OCI-LY3 (cell line): ENCODE measurements around the gene URM1.

Source experiments
- H2AFZ ChIP-seq: fragments of 200-600, 300-600 bp; shearing (Covaris generic); 2 replicates; pipeline ENCODE4 v1.6.0; 2014; ENCODE audit warnings: antibody characterized with exemption, low read depth, low read length
- H3K27ac ChIP-seq: fragments of 200-600, 300-600 bp; sonication (generic); 2 replicates; pipeline ENCODE4 v1.5.1; 2014; ENCODE audit warnings: mild to moderate bottlenecking, low read length, moderate library complexity, mixed read lengths
- H3K27me3 ChIP-seq: fragments of 200-600, 300-600 bp; sonication (generic); 2 replicates; pipeline ENCODE4 v1.6.1; 2014; ENCODE audit warnings: low read depth, low read length, mixed read lengths
- H3K36me3 ChIP-seq: fragments of 200-600, 300-600 bp; sonication (generic); replicated peaks from 2 replicates; pipeline ENCODE3; 2014; ENCODE audit warnings: low read depth, low read length, mixed read lengths
- H3K4me1 ChIP-seq: fragments of 300-600, 200-600 bp; sonication (generic); 2 replicates; pipeline ENCODE4 v1.6.1; 2014; ENCODE audit warnings: low read length, mixed read lengths
- H3K4me2 ChIP-seq: fragments of 200-600, 300-600 bp; sonication (generic); 2 replicates; pipeline ENCODE4 v1.6.1; 2014; ENCODE audit warnings: low read length, mixed read lengths
- H3K4me3 ChIP-seq: fragments of 300-600, 200-600 bp; sonication (generic); 2 replicates; pipeline ENCODE4 v1.5.1; 2014; ENCODE audit warnings: antibody characterized with exemption, mild to moderate bottlenecking, low read length, moderate library complexity
- H3K79me2 ChIP-seq: fragments of 300-600, 200-600 bp; shearing (Covaris generic); 2 replicates; pipeline ENCODE4 v1.6.1; 2014; ENCODE audit warnings: mild to moderate bottlenecking, low read length, mixed read lengths
- H3K9ac ChIP-seq: fragments of 300-600, 200-600 bp; shearing (Covaris generic); 2 replicates; pipeline ENCODE4 v1.6.0; 2014; ENCODE audit warnings: mild to moderate bottlenecking, low read length, moderate library complexity
- H3K9me3 ChIP-seq: fragments of 200-600, 300-600 bp; shearing (Covaris generic); 2 replicates; pipeline ENCODE4 v1.6.1; 2014; ENCODE audit warnings: low read length, mixed read lengths; ENCODE audit not compliant: insufficient read depth
- H4K20me1 ChIP-seq: fragments of 200-600, 300-600 bp; sonication (generic); 2 replicates; pipeline ENCODE4 v1.6.1; 2016; ENCODE audit warnings: low read length, mixed read lengths; ENCODE audit not compliant: insufficient read depth
- EZH2phosphoT487 ChIP-seq: fragments of 200-600 bp; shearing (Covaris generic); IDR thresholded peaks from 2 replicates; pipeline ENCODE4 v1.6.1; 2018; ENCODE audit warnings: antibody characterized with exemption, mixed run types, low read depth
- TF ChIP-seq, protein P1 (sequence below): fragments of 200-600, 300-600 bp; sonication (generic); IDR thresholded peaks from 2 replicates; pipeline ENCODE4 v1.5.1; 2014; ENCODE audit warnings: antibody characterized with exemption, low read length, low read depth

URM1 gene

DNA sequence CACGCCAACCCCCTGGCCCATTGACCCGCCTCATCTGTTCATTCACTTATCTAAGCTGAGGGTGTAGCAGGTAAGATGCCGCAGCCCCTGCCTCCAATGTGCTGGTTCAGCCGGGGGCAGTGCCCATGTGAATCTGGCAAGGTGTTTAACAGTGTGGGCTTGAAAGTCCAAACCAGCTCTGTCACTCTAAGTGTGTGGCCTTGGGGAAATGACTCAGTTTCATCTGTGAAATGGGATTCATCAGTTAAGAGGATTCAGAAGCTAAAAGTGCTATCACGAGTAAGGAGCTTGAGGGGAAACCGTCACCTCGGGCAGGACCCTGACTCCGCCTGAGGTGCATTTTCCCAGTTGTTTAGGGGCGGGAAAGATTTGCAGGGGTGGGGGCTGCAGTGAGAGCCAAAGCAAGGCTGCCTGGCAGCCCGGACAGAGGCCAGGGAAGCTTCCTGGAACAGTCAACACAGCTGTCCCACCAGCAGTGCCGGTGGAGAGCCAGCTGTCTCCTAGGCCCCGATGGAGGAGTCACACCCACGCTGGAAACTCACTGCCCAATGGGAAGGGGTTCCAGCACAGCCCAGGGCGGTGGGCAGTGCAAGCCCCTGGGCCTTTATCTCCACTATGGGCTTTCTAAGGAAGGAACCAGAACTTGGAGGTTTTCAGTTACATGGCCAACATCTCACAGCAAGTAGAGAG lies 9.7 kb upstream of the URM1 start:
- Histone ChIP-seq H3K4me1 (peaks cover 12% of the 10 kb centered on the region), H3K36me3 (no peaks in the 10 kb centered on the region), H4K20me1 (no peaks in the 10 kb centered on the region), H3K4me3 (peak overlapping the region; percentile 74), H3K9me3 (no peaks in the 10 kb centered on the region), H3K27ac (no peak overlapping the region), H3K9ac (0 out of 2 replicates have a peak overlapping the region, but pooled peaks have one; percentile 44), H3K27me3 (no peaks in the 10 kb centered on the region), H3K4me2 (peak overlapping the region; percentile 74), H3K79me2 (no peaks in the 10 kb centered on the region), H2AFZ (peak overlapping the region; percentile 64; the same call in 1 of the 2 replicates)
- no peak for TF ChIP-seq EZH2phosphoT487
- TF ChIP-seq, protein P1, sequence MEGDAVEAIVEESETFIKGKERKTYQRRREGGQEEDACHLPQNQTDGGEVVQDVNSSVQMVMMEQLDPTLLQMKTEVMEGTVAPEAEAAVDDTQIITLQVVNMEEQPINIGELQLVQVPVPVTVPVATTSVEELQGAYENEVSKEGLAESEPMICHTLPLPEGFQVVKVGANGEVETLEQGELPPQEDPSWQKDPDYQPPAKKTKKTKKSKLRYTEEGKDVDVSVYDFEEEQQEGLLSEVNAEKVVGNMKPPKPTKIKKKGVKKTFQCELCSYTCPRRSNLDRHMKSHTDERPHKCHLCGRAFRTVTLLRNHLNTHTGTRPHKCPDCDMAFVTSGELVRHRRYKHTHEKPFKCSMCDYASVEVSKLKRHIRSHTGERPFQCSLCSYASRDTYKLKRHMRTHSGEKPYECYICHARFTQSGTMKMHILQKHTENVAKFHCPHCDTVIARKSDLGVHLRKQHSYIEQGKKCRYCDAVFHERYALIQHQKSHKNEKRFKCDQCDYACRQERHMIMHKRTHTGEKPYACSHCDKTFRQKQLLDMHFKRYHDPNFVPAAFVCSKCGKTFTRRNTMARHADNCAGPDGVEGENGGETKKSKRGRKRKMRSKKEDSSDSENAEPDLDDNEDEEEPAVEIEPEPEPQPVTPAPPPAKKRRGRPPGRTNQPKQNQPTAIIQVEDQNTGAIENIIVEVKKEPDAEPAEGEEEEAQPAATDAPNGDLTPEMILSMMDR, result no peak

DNA sequence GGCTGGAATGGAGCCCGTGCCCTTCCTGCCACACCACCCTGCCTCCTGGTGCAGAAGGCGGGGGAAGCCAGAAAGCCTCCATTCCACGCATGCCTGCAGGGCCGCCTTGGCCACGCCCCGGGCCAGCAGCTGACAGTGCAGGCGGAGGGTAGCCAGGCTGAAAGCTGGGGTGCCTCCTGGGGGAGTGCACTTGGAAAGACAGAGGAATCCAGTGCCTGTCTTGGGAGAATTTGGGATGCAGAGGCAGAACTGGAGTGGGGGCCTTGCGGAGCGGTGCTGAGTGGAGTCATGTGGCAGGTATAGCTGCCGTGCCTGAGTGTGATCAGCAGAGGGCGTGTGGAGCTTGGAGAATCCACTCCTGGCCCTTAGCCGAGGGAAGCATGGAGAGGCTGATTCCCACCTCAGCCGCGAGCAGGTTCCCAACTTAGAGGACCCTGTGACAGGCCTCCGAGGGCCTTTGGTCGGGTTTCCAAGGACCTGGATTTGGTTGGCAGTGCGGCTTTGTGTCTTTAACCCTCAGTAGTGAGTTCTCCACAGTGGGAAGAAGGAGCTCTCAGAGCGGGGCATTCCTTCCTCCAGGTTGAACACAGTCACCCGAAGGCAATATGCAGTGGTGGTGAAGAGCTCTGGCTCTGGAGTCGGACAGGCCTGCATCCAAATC lies 9.1 kb upstream of the URM1 start:
- peak overlapping the region; percentile 74 for H3K4me3 ChIP-seq
- no peaks in the 10 kb centered on the region for H3K9me3 ChIP-seq
- H4K20me1 ChIP-seq, result no peaks in the 10 kb centered on the region
- H3K9ac ChIP-seq, result peak overlapping the region; percentile 44
- TF ChIP-seq, protein P1, result peak; percentile 86
- no peak for TF ChIP-seq EZH2phosphoT487
- no peak overlapping the region for H3K27ac ChIP-seq
- H2AFZ ChIP-seq, result peak overlapping the region; percentile 64; the same call in 1 of the 2 replicates
- H3K4me1 ChIP-seq, result peaks cover 12% of the 10 kb centered on the region
- H3K36me3 ChIP-seq, result no peaks in the 10 kb centered on the region
- H3K79me2 ChIP-seq, result no peaks in the 10 kb centered on the region
- H3K27me3 ChIP-seq, result no peaks in the 10 kb centered on the region
- H3K4me2 ChIP-seq, result peak overlapping the region; percentile 74

DNA sequence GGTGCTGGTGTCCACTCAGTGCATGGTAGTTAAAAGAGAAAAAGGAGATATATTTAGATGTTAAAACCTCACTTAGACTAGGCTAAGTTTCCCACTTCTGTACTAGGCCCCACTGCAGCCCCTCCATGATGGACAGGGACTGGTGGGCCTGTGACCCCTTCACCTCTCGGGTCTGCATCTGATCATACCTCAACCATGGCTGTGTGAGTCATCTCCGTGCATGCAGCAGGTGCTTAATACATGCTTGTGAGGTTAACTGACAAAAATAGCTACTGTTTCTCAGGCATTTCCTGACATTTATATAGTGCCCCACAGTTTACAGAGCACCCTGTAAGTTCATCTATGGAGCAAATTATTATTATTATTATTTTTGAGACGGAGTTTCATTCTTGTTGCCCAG lies 8.4 kb upstream of the URM1 start:
- no peaks in the 10 kb centered on the region for H3K9me3 ChIP-seq
- no peak overlapping the region for H2AFZ ChIP-seq
- H3K79me2 ChIP-seq, result no peaks in the 10 kb centered on the region
- no peak overlapping the region for H3K4me2 ChIP-seq
- H3K9ac ChIP-seq, result no peak overlapping the region
- H3K4me1 ChIP-seq, result peaks cover 12% of the 10 kb centered on the region
- no peaks in the 10 kb centered on the region for H4K20me1 ChIP-seq
- H3K4me3 ChIP-seq, result no peak overlapping the region
- no peaks in the 10 kb centered on the region for H3K27me3 ChIP-seq
- no peaks in the 10 kb centered on the region for H3K36me3 ChIP-seq
- no peak overlapping the region for H3K27ac ChIP-seq
- TF ChIP-seq EZH2phosphoT487, result no peak
- TF ChIP-seq, protein P1, result no peak

DNA sequence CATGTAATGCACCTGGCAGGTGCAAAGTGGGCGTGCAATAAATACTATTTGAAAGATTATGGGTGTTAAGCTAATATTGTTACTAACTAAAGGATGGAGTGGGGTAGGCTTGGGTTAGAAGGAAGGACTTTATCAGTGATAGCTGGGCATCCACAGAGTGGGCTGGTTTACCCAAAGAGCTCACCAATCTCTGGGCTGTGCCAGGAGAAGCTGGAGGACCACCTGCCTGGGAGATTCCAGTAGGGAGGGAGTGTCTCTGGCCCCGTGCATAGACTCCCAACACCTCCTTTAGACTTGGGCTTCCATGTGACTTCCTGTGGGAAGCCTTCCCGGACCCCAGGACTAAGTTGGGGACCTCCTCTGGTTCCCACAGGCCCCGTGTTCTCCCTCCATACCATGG lies 5.6 kb upstream of the URM1 start:
- H3K27me3 ChIP-seq, result no peaks in the 10 kb centered on the region
- peak overlapping the region; percentile 63 for H3K9ac ChIP-seq
- peak overlapping the region; percentile 73 for H3K4me3 ChIP-seq
- peak overlapping the region; percentile 89 for H3K4me2 ChIP-seq
- H2AFZ ChIP-seq, result peak overlapping the region; percentile 99
- H3K9me3 ChIP-seq, result no peaks in the 10 kb centered on the region
- no peaks in the 10 kb centered on the region for H4K20me1 ChIP-seq
- peaks cover 16% of the 10 kb centered on the region for H3K4me1 ChIP-seq
- H3K36me3 ChIP-seq, result no peaks in the 10 kb centered on the region
- TF ChIP-seq EZH2phosphoT487, result no peak
- TF ChIP-seq, protein P1, result no peak
- H3K27ac ChIP-seq, result no peak overlapping the region
- no peaks in the 10 kb centered on the region for H3K79me2 ChIP-seq
